GM10266 (cell line): ENCODE measurements around the gene ARHGEF12.

Source experiments
- DNase-seq: peaks from one replicate; pipeline ENCODE4 v3.0.0; 2012; ENCODE audit errors: extremely low spot score
- TF ChIP-seq, protein P1 (sequence below): IDR thresholded peaks from 2 replicates; pipeline ENCODE4 v1.5.1; 2012; ENCODE audit warnings: mild to moderate bottlenecking, low read depth; ENCODE audit not compliant: control insufficient read depth, insufficient read depth; ENCODE audit errors: missing control alignments

The ARHGEF12 gene

DNA sequence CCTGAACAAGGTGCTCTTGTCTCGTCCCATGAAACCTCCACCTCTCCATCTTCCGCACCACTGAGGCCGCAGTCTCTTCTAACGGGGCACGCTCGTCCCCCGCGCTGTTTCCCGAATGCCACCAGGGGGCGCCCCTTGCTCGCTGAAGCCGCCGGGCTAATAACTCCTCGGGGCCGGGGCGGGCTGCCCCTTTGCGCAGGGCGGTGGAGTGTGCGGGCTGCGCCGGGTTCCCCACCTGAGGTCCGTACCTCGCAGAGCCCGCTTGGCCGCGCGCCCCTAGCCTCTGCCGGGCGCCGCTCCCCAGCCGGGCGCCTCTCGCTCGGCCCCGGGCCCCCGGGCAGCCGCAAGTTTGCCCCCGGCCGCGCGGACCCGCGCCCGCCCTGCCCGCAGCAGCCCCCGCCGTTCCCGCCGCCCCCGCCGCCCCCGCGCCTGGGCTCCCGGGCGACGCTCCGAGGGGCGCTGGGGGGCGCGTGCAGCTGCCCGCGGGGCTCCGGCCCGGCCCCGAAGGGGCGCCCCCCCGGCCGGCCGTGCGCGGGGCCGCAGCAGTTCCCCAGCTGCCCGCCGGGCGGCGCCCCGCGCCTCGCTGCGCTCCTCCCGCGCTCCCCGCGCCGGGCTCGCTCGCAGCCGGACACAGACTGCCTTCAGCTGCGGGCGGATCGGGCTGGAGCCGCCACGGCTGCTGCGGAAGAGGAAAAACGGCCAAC lies 175.1 kb downstream of the ARHGEF12 start, which contains the start of gene GRIK4:
TSS of gene GRIK4 (plus strand) at position 633 of the 704 bp plus-strand sequence. CDS start 148,571 bp downstream, outside the sequence.
- peak; percentile 96 for DNase-seq
- TF ChIP-seq, protein P1, sequence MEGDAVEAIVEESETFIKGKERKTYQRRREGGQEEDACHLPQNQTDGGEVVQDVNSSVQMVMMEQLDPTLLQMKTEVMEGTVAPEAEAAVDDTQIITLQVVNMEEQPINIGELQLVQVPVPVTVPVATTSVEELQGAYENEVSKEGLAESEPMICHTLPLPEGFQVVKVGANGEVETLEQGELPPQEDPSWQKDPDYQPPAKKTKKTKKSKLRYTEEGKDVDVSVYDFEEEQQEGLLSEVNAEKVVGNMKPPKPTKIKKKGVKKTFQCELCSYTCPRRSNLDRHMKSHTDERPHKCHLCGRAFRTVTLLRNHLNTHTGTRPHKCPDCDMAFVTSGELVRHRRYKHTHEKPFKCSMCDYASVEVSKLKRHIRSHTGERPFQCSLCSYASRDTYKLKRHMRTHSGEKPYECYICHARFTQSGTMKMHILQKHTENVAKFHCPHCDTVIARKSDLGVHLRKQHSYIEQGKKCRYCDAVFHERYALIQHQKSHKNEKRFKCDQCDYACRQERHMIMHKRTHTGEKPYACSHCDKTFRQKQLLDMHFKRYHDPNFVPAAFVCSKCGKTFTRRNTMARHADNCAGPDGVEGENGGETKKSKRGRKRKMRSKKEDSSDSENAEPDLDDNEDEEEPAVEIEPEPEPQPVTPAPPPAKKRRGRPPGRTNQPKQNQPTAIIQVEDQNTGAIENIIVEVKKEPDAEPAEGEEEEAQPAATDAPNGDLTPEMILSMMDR, result peak; percentile 96

DNA sequence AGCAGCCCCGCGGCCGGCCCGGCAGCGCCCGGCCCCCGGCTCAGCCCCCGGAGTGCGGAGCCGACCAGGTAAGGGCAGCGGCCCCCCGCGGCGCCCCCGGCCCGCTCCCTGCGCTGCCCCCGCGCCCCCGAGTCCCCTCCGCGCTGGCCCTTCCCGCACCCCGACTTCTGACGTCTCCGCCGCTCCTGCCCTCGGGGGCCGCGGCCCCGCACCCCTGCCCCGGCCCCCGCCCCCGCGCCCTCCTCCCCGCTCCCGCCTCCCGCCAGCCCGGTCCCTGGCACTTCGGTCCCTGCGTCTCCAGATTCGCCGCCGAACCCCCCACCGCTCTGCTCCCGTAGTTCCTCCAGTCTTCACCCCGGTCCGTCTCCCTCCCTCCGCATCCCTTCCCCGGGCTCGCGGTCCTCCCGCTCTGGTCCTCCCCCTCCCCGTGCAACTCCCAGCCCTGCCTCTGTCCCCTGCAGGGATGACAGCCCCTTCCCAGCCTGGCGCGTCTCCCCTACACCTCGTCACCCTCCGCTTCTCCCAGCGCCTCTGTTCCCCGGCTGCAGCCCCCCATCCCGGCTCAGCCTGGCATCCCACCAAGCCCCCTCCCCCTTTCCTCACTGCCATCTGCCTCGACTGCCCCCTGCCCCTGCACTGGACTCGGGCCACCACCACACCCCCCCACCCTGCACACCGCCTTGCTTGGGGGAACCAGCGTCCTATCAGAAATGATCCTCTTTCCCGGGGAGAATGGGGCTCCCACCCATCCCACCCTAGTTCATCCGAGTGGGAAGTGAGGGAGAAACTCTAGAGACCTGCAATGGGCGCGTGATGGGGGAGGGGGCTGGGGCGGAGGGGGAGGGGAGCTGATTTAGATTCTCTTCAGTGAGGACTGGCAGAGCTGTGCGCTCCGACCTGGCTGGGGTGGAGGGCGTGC lies 175.9 kb downstream of the ARHGEF12 start:
- peak; percentile 60 for DNase-seq
- TF ChIP-seq, protein P1, result no peak

DNA sequence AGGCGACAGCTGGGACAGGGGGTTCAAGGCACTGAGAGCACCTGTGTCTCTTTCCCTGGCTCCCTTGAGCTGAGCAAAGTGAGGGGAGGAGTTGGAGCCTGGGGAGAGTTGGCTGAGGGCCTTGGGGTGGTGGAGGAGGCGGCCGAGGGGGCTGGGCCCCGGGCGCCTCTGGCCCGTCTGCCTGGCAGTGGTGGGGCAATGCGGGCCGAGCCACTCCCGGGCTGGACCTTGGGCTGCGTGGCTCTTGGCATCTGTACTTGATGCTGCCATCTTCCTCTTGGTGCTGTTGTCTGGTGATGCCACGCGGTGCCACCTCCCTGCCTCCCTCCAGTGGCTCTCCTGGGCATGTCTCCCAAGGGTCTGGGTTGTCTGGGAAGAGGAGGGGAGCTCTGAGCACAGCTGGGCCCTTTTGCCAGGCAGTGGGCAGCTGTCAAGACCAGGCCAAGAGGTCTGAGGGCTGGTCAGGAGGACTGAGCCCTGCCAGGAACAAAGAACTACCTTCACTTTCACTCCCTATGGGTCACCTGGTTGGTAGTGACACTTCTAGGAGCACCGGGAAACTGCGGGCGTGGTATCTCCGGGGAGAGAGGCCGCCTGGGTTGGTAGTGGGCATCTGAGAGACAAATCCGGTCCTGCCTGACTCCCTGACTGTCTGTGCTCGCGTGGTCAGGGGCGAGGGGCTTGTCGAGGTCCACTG lies 176.7 kb downstream of the ARHGEF12 start:
- DNase-seq, result no peak
- TF ChIP-seq, protein P1, result no peak

DNA sequence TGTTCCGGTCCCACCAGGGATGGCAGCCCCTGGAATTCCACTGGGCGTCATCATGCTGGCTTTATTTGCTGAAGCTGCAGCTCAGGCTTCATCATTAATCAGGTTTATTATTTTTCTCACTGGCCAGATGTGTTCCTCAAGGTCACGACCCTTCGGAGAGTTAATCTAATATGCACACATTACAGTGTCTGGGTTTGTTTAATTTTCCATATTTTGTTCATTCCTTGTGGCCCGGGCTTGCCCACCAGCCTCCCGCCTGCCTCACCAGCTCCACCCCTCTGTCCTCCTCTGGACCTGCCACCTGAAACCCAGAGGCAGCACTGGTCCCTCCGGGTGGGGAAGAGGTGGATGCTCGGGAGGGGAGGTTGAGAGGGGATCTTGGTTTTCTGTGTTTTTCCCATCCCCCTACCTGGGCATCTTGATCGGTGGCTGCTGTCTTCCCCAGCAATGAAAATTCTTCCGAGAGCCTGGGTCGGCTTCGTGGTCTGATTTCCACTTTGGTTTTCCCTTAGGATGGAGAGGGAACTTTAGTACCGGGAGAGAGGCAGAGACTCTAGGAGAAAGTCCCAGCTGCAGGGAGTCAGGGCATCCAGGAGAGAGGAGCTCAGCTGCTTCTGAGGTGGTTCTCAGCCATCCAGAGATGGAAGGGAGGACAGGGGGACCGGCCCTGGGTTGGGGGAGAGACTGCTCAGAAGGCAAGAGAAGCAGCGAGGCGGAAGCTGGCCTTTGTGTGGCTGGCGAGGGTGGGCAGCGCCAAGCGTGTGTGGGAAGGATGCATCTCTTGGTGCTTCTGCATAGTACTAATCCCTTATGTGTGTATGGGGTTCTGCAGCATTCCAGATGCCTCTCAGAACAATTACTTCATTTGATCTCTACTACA lies 177.5 kb downstream of the ARHGEF12 start:
- TF ChIP-seq, protein P1, result no peak
- no peak for DNase-seq

DNA sequence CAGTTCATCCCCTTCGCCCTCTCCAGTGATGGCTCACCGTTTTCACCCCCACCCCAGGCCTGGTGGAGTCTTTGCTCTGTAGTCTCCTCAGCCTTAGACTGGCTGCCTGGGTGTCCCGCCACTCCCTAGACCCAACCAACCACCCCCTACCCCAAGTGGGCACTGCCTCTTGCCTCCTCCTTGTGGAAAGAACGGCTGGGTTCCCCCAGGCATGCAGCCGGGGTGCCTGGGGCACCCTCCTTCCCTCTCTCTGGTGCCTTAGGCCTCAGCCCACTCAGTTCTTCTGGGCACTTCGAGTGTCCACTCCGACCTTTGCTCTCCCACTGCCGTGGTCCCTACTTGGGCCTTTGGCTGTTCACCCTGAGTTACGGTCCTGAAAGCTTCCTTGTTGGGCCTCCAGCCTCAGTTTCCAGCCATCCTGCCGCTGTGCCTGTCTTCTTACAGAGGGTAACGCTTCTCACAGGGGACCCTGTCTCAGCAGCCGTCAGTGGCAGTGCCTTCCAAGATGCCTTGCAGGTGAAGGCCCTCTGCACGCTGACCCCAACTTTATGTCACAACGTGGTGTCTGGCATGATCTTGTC lies 178.4 kb downstream of the ARHGEF12 start:
- no peak for DNase-seq
- TF ChIP-seq, protein P1, result no peak

DNA sequence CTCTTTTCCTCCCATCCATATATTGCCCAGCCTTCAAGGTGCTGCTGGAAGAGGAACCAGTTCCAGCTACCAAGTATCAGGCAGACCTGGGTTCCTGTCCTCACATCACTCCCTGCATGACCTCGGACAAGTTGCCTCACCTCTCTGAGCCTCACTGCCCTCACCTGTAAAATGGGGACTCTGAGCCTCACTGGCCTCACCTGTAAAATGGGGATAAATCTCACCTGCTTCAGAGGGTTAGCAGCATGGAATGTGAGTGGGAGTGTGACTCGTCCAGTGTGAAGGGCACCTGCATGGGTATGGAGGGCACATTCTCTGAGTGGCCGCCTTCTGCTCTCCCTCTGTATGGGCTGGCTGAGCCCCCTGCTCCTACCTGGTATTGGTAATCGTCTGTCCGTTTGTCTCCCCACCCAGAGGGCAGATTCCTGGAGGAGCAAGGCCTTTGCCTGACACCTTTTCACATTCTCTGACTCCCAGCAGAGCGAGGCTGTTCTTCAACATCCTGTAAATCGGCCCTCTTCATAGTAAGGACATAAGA lies 179.0 kb downstream of the ARHGEF12 start:
- TF ChIP-seq, protein P1, result no peak
- DNase-seq, result no peak
